DMS153 (cell line): Measurements from ENCODE around the gene PITPNC1.

Experiments
- DNase-seq: peaks from one replicate; lab custom pipeline; 2025; lab: John Stamatoyannopoulos, UW

PITPNC1 gene

DNA sequence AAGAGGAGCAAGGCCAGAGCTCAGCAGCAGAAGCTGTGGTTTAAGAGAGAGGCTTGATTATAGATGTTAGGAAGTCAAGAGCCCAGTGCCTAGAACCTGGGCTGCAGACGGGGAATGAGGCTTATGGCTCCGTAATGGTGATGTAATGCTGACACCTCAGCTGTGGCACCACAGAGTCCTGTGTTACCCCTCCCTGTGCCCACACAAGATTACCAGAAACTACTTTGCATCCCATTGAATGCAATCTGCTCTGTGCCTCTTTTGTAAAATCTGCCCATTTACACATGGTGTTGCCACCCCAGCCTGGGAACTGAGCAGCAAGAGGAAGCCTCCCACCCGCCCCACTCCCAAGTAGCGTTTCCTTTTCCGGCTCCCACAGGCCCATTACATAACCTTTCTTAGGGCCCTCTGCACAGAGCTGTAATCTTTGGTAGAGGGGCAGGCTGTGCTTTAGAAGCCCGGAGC is 57.0 kb downstream of the PITPNC1 start:
- DNase-seq, result no peak

GRCh38 chr17:67435122-67435521 is 58.0 kb downstream of the PITPNC1 start:
- DNase-seq, result no peak

GRCh38 chr17:67435786-67436185 is 58.7 kb downstream of the PITPNC1 start:
- no peak for DNase-seq

DNA sequence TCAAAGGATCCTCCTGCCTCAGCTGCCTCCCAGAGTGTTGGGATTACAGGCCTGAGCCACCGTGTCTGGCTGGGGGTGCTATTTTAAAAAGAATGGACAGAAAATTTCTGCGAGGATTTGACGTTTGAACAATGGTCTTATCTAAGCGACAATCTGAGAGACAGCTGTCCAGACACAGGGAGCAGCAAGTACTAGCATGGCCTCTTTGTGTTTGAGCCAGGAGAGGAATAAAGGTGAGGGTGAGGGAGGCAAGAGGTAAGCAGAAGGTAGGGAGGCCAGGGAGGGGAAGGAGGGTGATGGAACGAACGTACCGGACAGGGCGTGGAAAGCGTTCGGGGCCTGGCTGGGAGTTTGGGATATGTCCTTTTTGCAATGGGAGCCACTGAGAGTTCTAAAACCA is 59.2 kb downstream of the PITPNC1 start:
- DNase-seq, result no peak

GRCh38 chr17:67438667-67439066 is 61.6 kb downstream of the PITPNC1 start:
- no peak for DNase-seq

DNA sequence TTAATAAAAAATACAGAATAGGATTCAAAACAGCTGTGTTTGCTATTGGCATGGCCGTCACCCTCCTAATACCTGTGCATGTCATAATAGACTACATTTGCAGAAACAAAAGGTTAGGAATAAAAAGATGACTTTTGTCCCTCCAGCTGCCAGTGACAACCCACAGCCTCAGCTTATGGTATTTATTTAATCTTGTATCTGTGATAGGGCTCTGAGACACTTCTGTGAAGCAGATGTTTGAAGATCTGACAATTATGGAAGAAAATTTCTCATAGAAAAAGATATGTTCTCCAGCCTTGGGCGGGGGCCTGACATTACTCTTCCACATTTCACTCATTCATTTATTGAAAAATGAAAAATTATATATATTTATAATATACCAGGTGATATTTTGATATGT is 62.2 kb downstream of the PITPNC1 start:
- DNase-seq, result no peak

DNA sequence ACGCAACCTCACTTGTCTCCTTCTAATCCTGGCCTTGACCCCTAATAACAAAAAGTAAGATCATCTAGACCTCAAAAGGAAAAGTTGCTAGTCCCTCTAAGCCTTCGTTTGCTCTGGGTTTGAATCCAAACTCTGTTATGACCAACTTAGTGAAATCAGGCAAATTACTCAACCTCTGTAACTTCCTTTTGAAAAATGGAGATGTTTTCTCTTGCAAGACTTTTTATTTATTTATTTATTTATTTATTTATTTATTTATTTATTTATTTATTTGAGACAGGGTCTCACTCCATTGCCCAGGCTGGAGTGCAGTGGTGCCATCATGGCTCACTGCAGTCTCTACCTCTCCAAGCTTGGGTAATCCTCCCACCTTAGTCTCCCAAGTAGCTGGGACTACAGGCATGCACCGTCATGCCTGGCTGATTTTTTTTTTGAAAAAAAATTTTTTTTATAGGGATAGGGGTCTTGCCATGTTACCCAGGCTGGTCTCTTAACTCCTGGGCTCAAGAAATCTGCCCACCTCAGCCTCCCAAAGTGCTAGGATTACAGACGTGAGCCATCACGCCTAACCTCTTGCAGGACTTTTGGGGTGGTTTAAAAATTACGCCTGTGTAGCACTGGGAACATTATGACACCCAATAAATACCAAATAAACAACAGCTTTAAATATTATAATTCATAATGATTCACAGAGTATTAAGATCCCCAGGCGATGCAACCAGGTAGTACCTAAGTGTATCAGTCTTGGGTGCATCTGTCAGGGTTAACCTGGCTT is 63.4 kb downstream of the PITPNC1 start:
- no peak for DNase-seq

DNA sequence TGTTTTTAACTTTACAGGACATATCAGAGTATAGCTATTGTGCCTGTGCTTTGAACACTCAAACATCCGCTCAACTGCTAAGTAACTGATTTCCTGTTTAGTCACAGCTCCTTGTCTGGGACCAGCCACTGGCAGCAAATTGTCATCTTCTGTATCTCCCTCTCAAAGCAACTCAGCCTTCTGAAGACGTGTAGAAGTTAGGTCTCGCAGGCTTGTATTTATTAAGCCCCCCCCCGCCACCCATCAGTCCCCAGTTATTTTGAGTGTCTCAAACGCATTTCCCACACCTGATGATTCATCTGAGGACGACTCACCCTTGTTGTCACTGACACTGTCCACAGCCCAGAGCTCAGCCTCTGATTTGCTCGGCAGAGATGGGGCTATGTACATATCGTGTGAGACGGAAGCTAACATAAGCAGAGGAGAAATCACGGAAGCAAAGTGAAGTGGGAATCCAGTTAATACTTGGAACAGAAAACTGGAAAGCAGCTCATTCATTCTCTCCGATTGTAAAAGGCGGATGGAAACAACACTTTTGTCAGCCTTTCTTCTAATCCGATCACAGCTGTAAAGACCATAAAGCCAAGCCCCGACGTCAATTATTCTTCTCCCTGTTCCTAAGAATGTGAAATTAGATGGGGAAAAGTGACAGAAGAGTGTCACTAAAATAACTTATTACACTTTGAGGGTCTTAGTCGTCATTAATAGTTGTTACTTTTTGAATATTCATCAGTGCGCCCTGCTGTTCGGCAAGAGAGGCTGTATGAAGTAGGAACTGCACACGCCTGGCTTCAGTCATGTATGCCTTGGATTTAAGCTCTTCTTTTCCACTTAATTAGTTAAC is 64.2 kb downstream of the PITPNC1 start:
- peak; percentile 78 for DNase-seq

DNA sequence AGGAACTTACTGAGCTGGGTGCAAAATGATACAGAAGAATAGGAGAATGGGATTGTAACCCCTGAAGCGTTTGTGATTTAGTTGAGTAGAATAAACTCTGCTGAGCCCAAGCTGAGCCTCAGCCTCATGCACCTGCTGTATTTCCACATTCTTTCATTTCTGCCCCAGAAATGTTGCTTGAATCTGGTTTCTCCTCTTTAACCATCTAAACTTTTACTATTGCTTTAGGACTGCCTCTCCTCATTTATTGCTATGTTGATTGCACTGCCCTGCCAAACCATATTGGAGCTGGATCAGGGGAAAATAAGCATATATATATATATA is 64.8 kb downstream of the PITPNC1 start:
- DNase-seq, result no peak

GRCh38 chr17:67442787-67443624 is 65.9 kb downstream of the PITPNC1 start:
- DNase-seq, result no peak

DNA sequence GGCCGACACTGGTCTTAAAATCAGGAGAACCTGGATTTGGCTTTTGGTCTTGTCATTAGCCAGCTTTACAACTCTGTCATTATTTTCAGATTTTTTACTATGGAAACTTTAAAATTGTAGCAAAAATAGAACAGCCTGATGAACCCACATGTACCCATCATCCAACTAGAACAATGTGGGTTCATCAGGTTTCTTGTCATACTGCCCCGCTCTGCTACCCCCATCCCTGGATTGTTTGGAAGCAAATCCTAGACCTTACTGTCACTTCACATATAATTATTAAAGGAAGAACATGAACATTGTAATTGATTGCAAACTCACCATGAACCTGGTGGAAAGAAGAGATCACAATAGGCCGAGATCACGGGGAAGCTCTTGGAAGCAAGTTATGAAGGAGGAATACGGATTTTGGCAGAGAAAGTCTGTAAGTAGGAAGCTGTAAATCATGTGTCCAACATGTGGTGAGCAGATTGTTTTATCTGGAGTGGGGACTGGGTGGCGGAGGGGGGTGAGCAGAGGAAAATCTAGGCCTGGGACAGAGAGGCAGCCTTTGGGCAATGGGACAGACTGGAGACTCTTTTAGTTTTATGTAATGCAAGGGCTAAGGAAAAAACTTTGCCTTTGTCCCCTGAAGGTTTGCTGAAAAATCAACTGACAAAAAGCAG is 67.0 kb downstream of the PITPNC1 start:
- no peak for DNase-seq

DNA sequence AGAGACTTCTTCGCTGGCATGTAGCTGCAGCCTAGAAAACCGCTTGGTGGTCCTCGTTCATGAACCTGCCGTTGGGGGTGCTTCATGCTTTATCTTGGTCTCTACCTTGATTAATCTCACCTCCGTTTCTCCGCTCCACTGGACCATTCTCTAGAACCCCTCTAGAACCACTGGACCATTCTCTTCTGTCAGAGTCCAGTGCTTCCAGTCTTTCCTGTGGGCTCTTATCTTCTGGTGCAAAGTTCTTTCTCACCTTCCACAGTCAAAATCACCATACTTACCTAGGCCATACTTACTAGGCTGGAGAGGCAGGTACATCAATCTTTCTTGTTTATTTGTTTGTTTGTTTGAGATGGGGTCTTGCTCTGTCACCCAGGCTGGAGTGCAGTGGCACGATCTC is 71.4 kb downstream of the PITPNC1 start:
- DNase-seq, result no peak

- DNase-seq, result no peak
Observed at GRCh38 chr17:67449065-67449464, 72.0 kb downstream of the PITPNC1 start.

DNA sequence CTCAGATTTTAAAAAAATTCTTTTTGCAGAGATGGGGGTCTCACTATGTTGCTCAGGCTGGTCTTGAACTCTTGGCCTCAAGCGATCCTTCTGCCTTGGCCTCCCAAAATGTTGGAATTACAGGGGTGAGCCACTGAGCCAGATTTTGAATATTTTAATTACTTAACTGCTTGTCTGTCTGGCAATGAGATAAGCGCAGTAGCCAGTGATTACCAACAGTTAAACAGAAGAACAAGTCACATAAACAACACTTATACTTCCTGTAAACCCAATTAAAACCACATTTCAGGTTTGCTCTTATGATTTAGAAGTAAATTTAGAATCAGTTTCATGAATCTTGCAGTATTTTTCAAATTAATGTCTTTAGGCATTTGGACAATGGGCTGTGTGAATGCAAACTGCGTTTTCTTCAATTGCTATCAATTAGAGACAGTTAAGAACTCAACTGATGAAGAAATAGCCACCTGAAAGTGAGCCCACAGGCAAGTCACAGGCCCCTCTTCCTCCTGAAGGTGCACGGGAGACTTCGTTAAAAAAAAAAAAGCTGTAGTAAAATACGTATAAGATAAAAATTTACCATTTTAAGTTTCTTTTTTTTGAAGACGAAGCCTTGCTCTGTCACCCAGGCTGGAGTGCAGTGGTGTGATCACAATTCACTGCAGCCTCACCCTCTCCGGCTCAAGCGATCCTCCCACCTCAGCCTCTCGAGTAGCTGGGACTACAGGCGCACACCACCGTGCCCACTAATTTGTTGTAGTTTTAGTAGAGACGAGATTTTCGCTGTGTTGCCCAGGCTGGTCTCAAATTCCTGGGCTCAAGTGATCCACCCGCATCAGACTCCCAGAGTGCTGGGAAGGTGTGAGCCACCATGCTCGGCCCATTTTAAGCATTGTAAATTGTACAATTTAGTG is 73.0 kb downstream of the PITPNC1 start:
- no peak for DNase-seq

GRCh38 chr17:67452681-67453554 is 75.8 kb downstream of the PITPNC1 start:
- no peak for DNase-seq

- no peak for DNase-seq
Observed at GRCh38 chr17:67456103-67456502, 79.0 kb downstream of the PITPNC1 start.

DNA sequence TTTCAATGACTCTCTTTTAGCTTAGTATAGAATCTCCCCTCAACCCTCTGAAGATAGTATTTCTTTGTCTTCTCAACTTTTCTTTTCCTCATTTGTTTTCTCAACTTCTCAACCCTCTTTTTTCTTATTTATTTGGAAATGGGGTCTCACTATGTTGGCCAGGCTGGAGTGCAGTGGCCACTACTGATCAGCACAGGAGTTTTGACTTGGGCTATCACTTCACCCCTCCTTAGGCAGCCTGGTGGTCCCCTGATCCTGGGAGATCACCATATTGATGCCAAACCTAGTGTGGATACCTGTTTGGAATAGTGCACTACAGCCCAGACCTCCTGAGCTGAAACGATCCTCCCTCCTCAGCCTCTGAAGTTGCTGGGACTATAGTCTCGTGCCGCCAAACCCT is 79.8 kb downstream of the PITPNC1 start:
- no peak for DNase-seq

DNA sequence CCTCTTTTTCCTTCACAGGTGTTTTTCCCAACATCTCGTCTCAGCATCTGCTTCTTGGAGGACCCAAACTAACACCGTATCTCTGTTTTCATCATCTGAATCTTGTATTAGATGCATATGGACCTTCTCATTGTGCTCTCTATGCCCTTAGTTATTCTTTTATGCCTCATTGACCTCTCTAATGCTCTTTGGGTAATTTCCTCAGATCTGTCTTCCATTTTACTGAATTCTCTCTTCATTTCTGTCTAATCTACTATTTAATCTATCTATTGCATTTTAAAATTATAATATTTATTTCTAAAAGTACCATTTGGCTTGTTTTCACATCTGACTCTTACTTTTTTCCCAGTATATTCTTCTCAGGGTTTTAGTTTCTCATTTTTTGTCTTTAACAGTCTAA is 81.1 kb downstream of the PITPNC1 start:
- no peak for DNase-seq

DNA sequence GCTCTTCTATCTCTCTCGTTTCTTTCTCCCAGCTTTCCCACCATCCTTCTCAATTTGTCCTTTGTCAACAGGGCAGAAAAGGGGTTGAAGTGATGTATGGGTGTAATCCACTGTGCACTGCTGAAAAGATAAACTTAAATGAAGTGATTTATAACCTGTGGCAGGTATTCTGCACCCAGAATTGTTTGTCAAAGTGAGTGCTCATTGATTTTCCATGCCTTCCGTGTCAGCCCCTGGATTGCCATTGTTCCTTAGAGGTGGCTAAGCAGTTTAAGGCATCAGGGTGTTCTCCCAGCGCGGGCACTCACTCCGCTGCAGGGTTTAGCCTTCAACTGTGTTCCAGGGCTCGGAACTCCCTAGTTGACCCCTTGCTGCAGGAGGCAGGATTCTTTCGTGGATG is 82.9 kb downstream of the PITPNC1 start:
- DNase-seq, result no peak

DNA sequence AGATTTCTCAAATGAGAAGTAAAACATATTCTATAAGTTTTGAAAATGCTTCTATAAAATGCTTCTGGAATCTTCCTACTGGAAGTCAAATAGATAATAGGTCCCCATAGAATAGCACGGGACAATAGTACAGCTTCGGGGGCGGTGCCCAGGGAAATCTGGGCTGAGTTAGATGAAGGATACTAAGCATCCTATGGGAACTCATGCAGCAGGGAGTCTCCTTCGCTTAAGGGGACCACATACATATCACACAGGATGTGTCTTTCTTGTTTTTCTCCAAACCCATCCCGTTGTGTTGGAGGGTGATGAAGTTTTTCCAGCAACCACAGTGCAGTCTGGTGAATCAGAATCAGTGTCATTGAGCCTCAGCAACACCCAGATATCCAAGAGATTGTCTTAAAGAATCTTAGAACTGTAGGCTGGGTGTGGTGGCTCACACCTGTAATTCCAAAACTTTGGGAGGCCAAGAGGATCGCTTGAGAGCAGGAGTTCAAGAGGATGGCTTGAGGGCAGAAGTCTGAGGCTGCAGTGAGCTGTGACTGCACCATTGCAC is 84.2 kb downstream of the PITPNC1 start:
- DNase-seq, result no peak
